Thyroid gland (tissue), 4 donors: Measurements from ENCODE around the gene SLC35E3.

ENCODE experiments used
- CTCF ChIP-seq, 6 experiments: fragments of 200-600 bp in 3 of 6; fragments of 450-650 bp in 3 of 6; sonication (generic) in 3 of 6; IDR thresholded peaks; one replicate each; pipeline ENCODE4 v1.5.1; 2016 to 2019; ENCODE audit warnings: antibody characterized with exemption in 6 of 6, mild to moderate bottlenecking in 2 of 6, inconsistent platforms in 1 of 6, moderate library complexity in 1 of 6
- POLR2A ChIP-seq, 2 donors: fragments of 450-650 bp; IDR thresholded peaks; one replicate each; pipeline ENCODE4 v1.6.1; 2017; ENCODE audit warnings: antibody characterized with exemption in 2 of 2, mild to moderate bottlenecking in 2 of 2, moderate library complexity in 1 of 2

GRCh38 chr12:68808388-68809189, 62.6 kb downstream of the SLC35E3 start:
- peak in 1 of 2 donors; percentile 76 for TF ChIP-seq POLR2A (IDR thresholded peaks at IDR 0.05)
- TF ChIP-seq CTCF (IDR thresholded peaks at IDR 0.05) = peak in 1 of 6 experiments; percentile 1
